H9 (cell line): ENCODE measurements around the gene SIGLEC9. TPM values are rescaled to one million over a fixed set of nuclear protein-coding genes. Genes with fewer than 3 reads are reported as not detected.

Experiments
- DNase-seq: peaks from one replicate; pipeline ENCODE4 v3.0.0-alpha.2; 2017
- H2AFZ ChIP-seq: one replicate; pipeline ENCODE4 v1.6.1; 2013; ENCODE audit warnings: mild to moderate bottlenecking, low read length, control low read depth, moderate library complexity
- H2AK5ac ChIP-seq: 2 replicates; pipeline ENCODE4 v1.6.1; 2013; ENCODE audit warnings: low read length, control low read depth, mixed read lengths; ENCODE audit not compliant: insufficient read length
- H2BK120ac ChIP-seq: one replicate; pipeline ENCODE4 v1.6.1; 2013; ENCODE audit warnings: low read depth, mild to moderate bottlenecking, low read length, control low read depth, inconsistent platforms; ENCODE audit not compliant: poor library complexity, severe bottlenecking
- H2BK12ac ChIP-seq: 2 replicates; pipeline ENCODE4 v1.6.1; 2013; ENCODE audit warnings: low read length, control low read depth, mixed read lengths, low read depth; ENCODE audit not compliant: insufficient read length
- H2BK15ac ChIP-seq: 2 replicates; pipeline ENCODE4 v1.6.1; 2013; ENCODE audit warnings: low read depth, low read length, control low read depth
- H2BK20ac ChIP-seq: one replicate; pipeline ENCODE4 v1.6.1; 2013; ENCODE audit warnings: low read depth, mild to moderate bottlenecking, low read length, control low read depth, inconsistent platforms; ENCODE audit not compliant: poor library complexity, severe bottlenecking
- H2BK5ac ChIP-seq: 2 replicates; pipeline ENCODE4 v1.6.1; 2013; ENCODE audit warnings: low read length, control low read depth, mixed read lengths; ENCODE audit not compliant: insufficient read length
- H3K14ac ChIP-seq: 2 replicates; pipeline ENCODE4 v1.6.1; 2013; ENCODE audit warnings: low read length, control low read depth; ENCODE audit not compliant: insufficient read depth
- H3K18ac ChIP-seq: 2 replicates; pipeline ENCODE4 v1.6.1; 2013; ENCODE audit warnings: low read depth, mild to moderate bottlenecking, mixed read lengths, low read length, control low read depth; ENCODE audit not compliant: insufficient read length
- H3K23ac ChIP-seq: 2 replicates; pipeline ENCODE4 v1.6.1; 2013; ENCODE audit warnings: low read length, control low read depth, mixed read lengths, low read depth; ENCODE audit not compliant: insufficient read length
- H3K23me2 ChIP-seq: 2 replicates; pipeline ENCODE4 v1.6.1; 2013; ENCODE audit warnings: low read depth, mild to moderate bottlenecking, mixed read lengths, low read length, control low read depth; ENCODE audit not compliant: insufficient read length, poor library complexity, severe bottlenecking
- H3K27ac ChIP-seq: 2 replicates; pipeline ENCODE4 v1.5.1; 2013; ENCODE audit warnings: low read length, control low read depth, mixed read lengths, low read depth; ENCODE audit not compliant: insufficient read length
- H3K27me3 ChIP-seq: 2 replicates; pipeline ENCODE4 v1.6.1; 2013; ENCODE audit warnings: low read length, control low read depth, inconsistent platforms; ENCODE audit not compliant: insufficient read depth
- H3K4ac ChIP-seq: 2 replicates; pipeline ENCODE4 v1.6.1; 2013; ENCODE audit warnings: low read depth, mild to moderate bottlenecking, control low read depth, inconsistent platforms, low read length, moderate library complexity
- H3K4me1 ChIP-seq: 2 replicates; pipeline ENCODE4 v1.6.1; 2013; ENCODE audit warnings: low read length, control low read depth, inconsistent platforms; ENCODE audit not compliant: insufficient read depth
- H3K4me2 ChIP-seq: 2 replicates; pipeline ENCODE4 v1.6.1; 2013; ENCODE audit warnings: low read length, control low read depth, mixed read lengths; ENCODE audit not compliant: insufficient read length, insufficient read depth
- H3K56ac ChIP-seq: 2 replicates; pipeline ENCODE4 v1.6.1; 2013; ENCODE audit warnings: low read depth, mild to moderate bottlenecking, mixed read lengths, low read length, control low read depth; ENCODE audit not compliant: insufficient read length
- H3K79me1 ChIP-seq: 2 replicates; pipeline ENCODE4 v1.6.1; 2013; ENCODE audit warnings: low read depth, mild to moderate bottlenecking, moderate library complexity, low read length, control low read depth, inconsistent platforms; ENCODE audit not compliant: insufficient read depth, poor library complexity, severe bottlenecking
- H3K79me2 ChIP-seq: 2 replicates; pipeline ENCODE4 v1.6.1; 2013; ENCODE audit warnings: low read length, control low read depth, inconsistent platforms; ENCODE audit not compliant: insufficient read depth
- H3K9ac ChIP-seq: 2 replicates; pipeline ENCODE4 v1.6.1; 2013; ENCODE audit warnings: low read length, control low read depth, mixed read lengths; ENCODE audit not compliant: insufficient read length; ENCODE audit errors: extremely low read depth
- H3K9me3 ChIP-seq: one replicate; pipeline ENCODE4 v1.6.1; 2013; ENCODE audit warnings: low read depth, low read length, inconsistent platforms; ENCODE audit not compliant: control insufficient read depth
- H3T11ph ChIP-seq: one replicate; pipeline ENCODE4 v1.6.1; 2013; ENCODE audit warnings: mild to moderate bottlenecking, low read length, control low read depth, inconsistent platforms
- H4K20me1 ChIP-seq: one replicate; pipeline ENCODE4 v1.6.1; 2013; ENCODE audit not compliant: control insufficient read depth, insufficient read length, insufficient read depth
- H4K5ac ChIP-seq: 2 replicates; pipeline ENCODE4 v1.6.1; 2013; ENCODE audit warnings: low read depth, mild to moderate bottlenecking, mixed read lengths, low read length, control low read depth; ENCODE audit not compliant: insufficient read length
- H4K8ac ChIP-seq: replicated peaks from 2 replicates; pipeline ENCODE4 v1.6.1; 2013; ENCODE audit warnings: low read length, control low read depth, mixed read lengths, low read depth; ENCODE audit not compliant: insufficient read length
- H4K91ac ChIP-seq: 2 replicates; pipeline ENCODE4 v1.6.1; 2013; ENCODE audit warnings: low read depth, mild to moderate bottlenecking, moderate library complexity, mixed read lengths, low read length, control low read depth; ENCODE audit not compliant: insufficient read length
- H3K27ac Mint-ChIP-seq, 3 experiments: 2 replicates in 2 of 3; 3 replicates in 1 of 3; pipeline ENCODE4 v1.8.0; 2020 to 2021; ENCODE audit warnings: mixed read lengths in 3 of 3, mild to moderate bottlenecking in 1 of 3, moderate library complexity in 1 of 3
- H3K27me3 Mint-ChIP-seq: 2 replicates; pipeline ENCODE4 v1.8.0; 2021; ENCODE audit warnings: low read depth, mild to moderate bottlenecking, moderate library complexity, mixed read lengths
- H3K36me3 Mint-ChIP-seq, 3 experiments: 2 replicates in 2 of 3; 3 replicates in 1 of 3; pipeline ENCODE4 v1.8.0; 2020 to 2021; ENCODE audit warnings: low read depth in 3 of 3, mixed read lengths in 3 of 3; ENCODE audit not compliant: insufficient read depth in 1 of 3
- H3K4me1 Mint-ChIP-seq, 2 experiments: 2 replicates each; pipeline ENCODE4 v1.8.0; 2020; ENCODE audit warnings: mixed read lengths in 2 of 2
- H3K4me3 Mint-ChIP-seq, 2 experiments: 2 replicates in 1 of 2; 3 replicates in 1 of 2; pipeline ENCODE4 v1.8.0; 2020 to 2021; ENCODE audit warnings: mild to moderate bottlenecking in 2 of 2, mixed read lengths in 2 of 2, moderate library complexity in 1 of 2
- H3K9me3 Mint-ChIP-seq, 2 experiments: 2 replicates in 1 of 2; 3 replicates in 1 of 2; pipeline ENCODE4 v1.8.0; 2020; ENCODE audit warnings: mild to moderate bottlenecking in 2 of 2, mixed read lengths in 2 of 2, moderate library complexity in 1 of 2
- WGBS: extraction: QIAGEN DNeasy Blood & Tissue Kit; methylation state at CpG from one replicate; pipeline ENCODE4 v1.1.7; 2013; ENCODE audit warnings: missing lambda C conversion rate, low lambda C conversion rate, mixed read lengths; ENCODE audit not compliant: insufficient read length; ENCODE audit errors: extremely low coverage; 5-methylcytosine and 5-hydroxymethylcytosine counted together
- total RNA-seq: library from RNA; stranded (reverse); gene quantifications from 2 replicates; pipeline ENCODE4 v1.2.1, GENCODE V29; 2021
- TF ChIP-seq, protein P1 (sequence below): fragments of 200-600 bp; sonication (generic); conservative IDR thresholded peaks from 3 replicates; pipeline ENCODE4 v1.8.0; 2021; ENCODE audit warnings: antibody characterized with exemption, mild to moderate bottlenecking

The SIGLEC9 gene
- total RNA-seq, 1 experiment from 2014 or later: not detected

- Histone ChIP-seq H3K27me3 (no peaks in the 10 kb centered on the region), H3K9me3 (no peaks in the 10 kb centered on the region), H4K5ac (no peak overlapping the region), H3K4ac (no peak overlapping the region), H2AFZ (no peak overlapping the region), H3T11ph (no peak overlapping the region), H3K4me2 (no peak overlapping the region), H4K91ac (no peak overlapping the region), H3K4me1 (no peaks in the 10 kb centered on the region), H2BK20ac (no peak overlapping the region), H3K23ac (no peak overlapping the region), H3K18ac (no peak overlapping the region), H3K79me1 (no peaks in the 10 kb centered on the region), H3K9ac (no peak overlapping the region), H3K27ac (no peak overlapping the region), H3K79me2 (no peaks in the 10 kb centered on the region), H3K23me2 (no peaks in the 10 kb centered on the region), H2BK120ac (no peak overlapping the region), H4K20me1 (no peaks in the 10 kb centered on the region), H2BK15ac (no peak overlapping the region), H2AK5ac (no peak overlapping the region), H3K56ac (no peak overlapping the region), H3K14ac (peak overlapping the region; percentile 48; the same call in 1 of the 2 replicates), H4K8ac (no peak overlapping the region), H2BK5ac (no peak overlapping the region), H2BK12ac (no peak overlapping the region)
- WGBS: no CpG with 5 or more reads among the region's 22 CpGs
- TF ChIP-seq, protein P1, sequence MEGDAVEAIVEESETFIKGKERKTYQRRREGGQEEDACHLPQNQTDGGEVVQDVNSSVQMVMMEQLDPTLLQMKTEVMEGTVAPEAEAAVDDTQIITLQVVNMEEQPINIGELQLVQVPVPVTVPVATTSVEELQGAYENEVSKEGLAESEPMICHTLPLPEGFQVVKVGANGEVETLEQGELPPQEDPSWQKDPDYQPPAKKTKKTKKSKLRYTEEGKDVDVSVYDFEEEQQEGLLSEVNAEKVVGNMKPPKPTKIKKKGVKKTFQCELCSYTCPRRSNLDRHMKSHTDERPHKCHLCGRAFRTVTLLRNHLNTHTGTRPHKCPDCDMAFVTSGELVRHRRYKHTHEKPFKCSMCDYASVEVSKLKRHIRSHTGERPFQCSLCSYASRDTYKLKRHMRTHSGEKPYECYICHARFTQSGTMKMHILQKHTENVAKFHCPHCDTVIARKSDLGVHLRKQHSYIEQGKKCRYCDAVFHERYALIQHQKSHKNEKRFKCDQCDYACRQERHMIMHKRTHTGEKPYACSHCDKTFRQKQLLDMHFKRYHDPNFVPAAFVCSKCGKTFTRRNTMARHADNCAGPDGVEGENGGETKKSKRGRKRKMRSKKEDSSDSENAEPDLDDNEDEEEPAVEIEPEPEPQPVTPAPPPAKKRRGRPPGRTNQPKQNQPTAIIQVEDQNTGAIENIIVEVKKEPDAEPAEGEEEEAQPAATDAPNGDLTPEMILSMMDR: no peak
- DNase-seq: no peak
- no peaks in the 10 kb centered on the region for H3K36me3 Mint-ChIP-seq
- H3K4me1 Mint-ChIP-seq: peaks cover 5 to 8% of the 10 kb centered on the region in 2 experiments; a peak in 3 of 4 replicates
- H3K9me3 Mint-ChIP-seq: no peaks in the 10 kb centered on the region
- peaks cover 14% of the 10 kb centered on the region for H3K27me3 Mint-ChIP-seq
- H3K4me3 Mint-ChIP-seq: no peak overlapping the region
- no peak overlapping the region for H3K27ac Mint-ChIP-seq
Measured at GRCh38 chr19:51122112-51122981, 2.4 kb upstream of the SIGLEC9 start.
